Medulla oblongata (tissue), 1 donor: ENCODE measurements around the gene SCN9A.
A peak's percentile ranks its signal among the peaks of the same experiment; 100 is the strongest.

Experiments
- DNase-seq: peaks from one replicate; pipeline ENCODE4 v3.0.0-alpha.2; 2015; ENCODE audit errors: extremely low spot score

Gene SCN9A

GRCh38 chr2:166179201-166179600, 196.5 kb downstream of the SCN9A start:
- no peak for DNase-seq

GRCh38 chr2:166173263-166173662, 202.5 kb downstream of the SCN9A start:
- DNase-seq, result no peak

GRCh38 chr2:166171216-166171615, 204.5 kb downstream of the SCN9A start:
- DNase-seq, result no peak

- DNase-seq, result no peak
These were observed 205.4 kb downstream of the SCN9A start for GRCh38 chr2:166170356-166170755.

GRCh38 chr2:166167449-166167848, 208.3 kb downstream of the SCN9A start:
- DNase-seq, result no peak

- DNase-seq, result no peak
These were observed 212.0 kb downstream of the SCN9A start for GRCh38 chr2:166163775-166164174.

- DNase-seq, result no peak
These were observed 217.2 kb downstream of the SCN9A start for GRCh38 chr2:166158546-166158945.

- DNase-seq, result no peak
These were observed 218.2 kb downstream of the SCN9A start for GRCh38 chr2:166157578-166157977.

GRCh38 chr2:166156985-166157490, 218.7 kb downstream of the SCN9A start:
- no peak for DNase-seq

- no peak for DNase-seq
These were observed 220.2 kb downstream of the SCN9A start for GRCh38 chr2:166155589-166155988.

GRCh38 chr2:166154685-166155338, 220.9 kb downstream of the SCN9A start:
- DNase-seq, result no peak

GRCh38 chr2:166152064-166152463, 223.7 kb downstream of the SCN9A start:
- DNase-seq, result no peak

- peak; percentile 16 for DNase-seq
These were observed 227.0 kb downstream of the SCN9A start for GRCh38 chr2:166148500-166149400.

- no peak for DNase-seq
These were observed 227.9 kb downstream of the SCN9A start for GRCh38 chr2:166147883-166148282.
